WTC11 (cell line): ENCODE measurements around the gene SGPL1.

Source experiments
- JUN ChIP-seq: sonication (generic); formaldehyde crosslinking; IDR thresholded peaks from 2 replicates; pipeline ENCODE4 v1.8.0; 2023; ENCODE audit warnings: mild to moderate bottlenecking, missing genetic modification reagents
- NFE2L1 ChIP-seq: sonication (generic); formaldehyde crosslinking; IDR thresholded peaks from 2 replicates; pipeline ENCODE4 v1.8.1; 2023; ENCODE audit warnings: missing genetic modification reagents
- NR1H2 ChIP-seq: sonication (generic); formaldehyde crosslinking; IDR thresholded peaks from 2 replicates; pipeline ENCODE4 v1.9.0; 2021; ENCODE audit warnings: mild to moderate bottlenecking, moderate library complexity, missing genetic modification reagents
- NR2C2 ChIP-seq: sonication (generic); formaldehyde crosslinking; IDR thresholded peaks from 2 replicates; pipeline ENCODE4 v1.8.0; 2022; ENCODE audit warnings: mild to moderate bottlenecking, missing genetic modification reagents
- TF ChIP-seq, protein P1 (sequence below): fragments of 200-600 bp; IDR thresholded peaks from 2 replicates; pipeline ENCODE4 v1.8.0; 2022; ENCODE audit warnings: antibody characterized with exemption
- TF ChIP-seq, protein P2 (sequence below): sonication (generic); formaldehyde crosslinking; IDR thresholded peaks from 2 replicates; pipeline ENCODE4 v1.8.1; 2023; ENCODE audit warnings: mild to moderate bottlenecking, missing genetic modification reagents
- TF ChIP-seq, protein P3 (sequence below): sonication (generic); formaldehyde crosslinking; conservative IDR thresholded peaks from 2 replicates; pipeline ENCODE4 v1.8.1; 2022; ENCODE audit warnings: mild to moderate bottlenecking, missing genetic modification reagents
- TF ChIP-seq, protein P4 (sequence below): sonication (generic); formaldehyde crosslinking; IDR thresholded peaks from 2 replicates; pipeline ENCODE4 v1.8.0; 2023; ENCODE audit warnings: missing genetic modification reagents, mild to moderate bottlenecking, borderline replicate concordance
- TF ChIP-seq, protein P5 (sequence below): sonication (generic); formaldehyde crosslinking; IDR thresholded peaks from 2 replicates; pipeline ENCODE4 v1.8.1; 2022; ENCODE audit warnings: mild to moderate bottlenecking, missing genetic modification reagents, moderate library complexity, borderline replicate concordance

DNA sequence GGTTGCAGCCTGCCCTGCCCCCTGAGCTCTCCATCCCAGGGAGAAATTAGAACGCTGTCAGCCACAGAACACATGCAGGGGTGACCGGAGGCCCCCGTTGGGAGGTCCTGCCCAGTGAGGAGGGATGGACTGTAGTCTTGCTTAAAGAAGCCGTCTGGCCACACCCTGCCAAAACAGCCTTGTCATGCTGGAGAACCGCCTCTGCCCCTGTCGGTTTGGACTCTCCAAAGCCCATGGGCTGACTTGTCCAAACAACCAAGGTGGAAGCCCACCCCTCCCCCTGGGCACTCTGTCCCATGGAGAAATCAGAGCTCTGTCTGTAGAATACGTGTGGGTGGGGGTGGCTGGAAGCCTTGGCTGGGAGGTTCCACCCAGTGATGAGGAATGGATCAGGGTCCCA, 17.9 kb upstream of the SGPL1 start:
- TF ChIP-seq, protein P1, sequence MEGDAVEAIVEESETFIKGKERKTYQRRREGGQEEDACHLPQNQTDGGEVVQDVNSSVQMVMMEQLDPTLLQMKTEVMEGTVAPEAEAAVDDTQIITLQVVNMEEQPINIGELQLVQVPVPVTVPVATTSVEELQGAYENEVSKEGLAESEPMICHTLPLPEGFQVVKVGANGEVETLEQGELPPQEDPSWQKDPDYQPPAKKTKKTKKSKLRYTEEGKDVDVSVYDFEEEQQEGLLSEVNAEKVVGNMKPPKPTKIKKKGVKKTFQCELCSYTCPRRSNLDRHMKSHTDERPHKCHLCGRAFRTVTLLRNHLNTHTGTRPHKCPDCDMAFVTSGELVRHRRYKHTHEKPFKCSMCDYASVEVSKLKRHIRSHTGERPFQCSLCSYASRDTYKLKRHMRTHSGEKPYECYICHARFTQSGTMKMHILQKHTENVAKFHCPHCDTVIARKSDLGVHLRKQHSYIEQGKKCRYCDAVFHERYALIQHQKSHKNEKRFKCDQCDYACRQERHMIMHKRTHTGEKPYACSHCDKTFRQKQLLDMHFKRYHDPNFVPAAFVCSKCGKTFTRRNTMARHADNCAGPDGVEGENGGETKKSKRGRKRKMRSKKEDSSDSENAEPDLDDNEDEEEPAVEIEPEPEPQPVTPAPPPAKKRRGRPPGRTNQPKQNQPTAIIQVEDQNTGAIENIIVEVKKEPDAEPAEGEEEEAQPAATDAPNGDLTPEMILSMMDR, result no peak
- TF ChIP-seq NR2C2 (no peak), JUN (no peak), NR1H2 (CRISPR knock-in tag) (no peak), NFE2L1 (no peak)
- TF ChIP-seq, protein P2, sequence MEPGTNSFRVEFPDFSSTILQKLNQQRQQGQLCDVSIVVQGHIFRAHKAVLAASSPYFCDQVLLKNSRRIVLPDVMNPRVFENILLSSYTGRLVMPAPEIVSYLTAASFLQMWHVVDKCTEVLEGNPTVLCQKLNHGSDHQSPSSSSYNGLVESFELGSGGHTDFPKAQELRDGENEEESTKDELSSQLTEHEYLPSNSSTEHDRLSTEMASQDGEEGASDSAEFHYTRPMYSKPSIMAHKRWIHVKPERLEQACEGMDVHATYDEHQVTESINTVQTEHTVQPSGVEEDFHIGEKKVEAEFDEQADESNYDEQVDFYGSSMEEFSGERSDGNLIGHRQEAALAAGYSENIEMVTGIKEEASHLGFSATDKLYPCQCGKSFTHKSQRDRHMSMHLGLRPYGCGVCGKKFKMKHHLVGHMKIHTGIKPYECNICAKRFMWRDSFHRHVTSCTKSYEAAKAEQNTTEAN (CRISPR knock-in tag), result no peak
- TF ChIP-seq, protein P3, sequence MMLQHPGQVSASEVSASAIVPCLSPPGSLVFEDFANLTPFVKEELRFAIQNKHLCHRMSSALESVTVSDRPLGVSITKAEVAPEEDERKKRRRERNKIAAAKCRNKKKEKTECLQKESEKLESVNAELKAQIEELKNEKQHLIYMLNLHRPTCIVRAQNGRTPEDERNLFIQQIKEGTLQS, result no peak
- TF ChIP-seq, protein P4, sequence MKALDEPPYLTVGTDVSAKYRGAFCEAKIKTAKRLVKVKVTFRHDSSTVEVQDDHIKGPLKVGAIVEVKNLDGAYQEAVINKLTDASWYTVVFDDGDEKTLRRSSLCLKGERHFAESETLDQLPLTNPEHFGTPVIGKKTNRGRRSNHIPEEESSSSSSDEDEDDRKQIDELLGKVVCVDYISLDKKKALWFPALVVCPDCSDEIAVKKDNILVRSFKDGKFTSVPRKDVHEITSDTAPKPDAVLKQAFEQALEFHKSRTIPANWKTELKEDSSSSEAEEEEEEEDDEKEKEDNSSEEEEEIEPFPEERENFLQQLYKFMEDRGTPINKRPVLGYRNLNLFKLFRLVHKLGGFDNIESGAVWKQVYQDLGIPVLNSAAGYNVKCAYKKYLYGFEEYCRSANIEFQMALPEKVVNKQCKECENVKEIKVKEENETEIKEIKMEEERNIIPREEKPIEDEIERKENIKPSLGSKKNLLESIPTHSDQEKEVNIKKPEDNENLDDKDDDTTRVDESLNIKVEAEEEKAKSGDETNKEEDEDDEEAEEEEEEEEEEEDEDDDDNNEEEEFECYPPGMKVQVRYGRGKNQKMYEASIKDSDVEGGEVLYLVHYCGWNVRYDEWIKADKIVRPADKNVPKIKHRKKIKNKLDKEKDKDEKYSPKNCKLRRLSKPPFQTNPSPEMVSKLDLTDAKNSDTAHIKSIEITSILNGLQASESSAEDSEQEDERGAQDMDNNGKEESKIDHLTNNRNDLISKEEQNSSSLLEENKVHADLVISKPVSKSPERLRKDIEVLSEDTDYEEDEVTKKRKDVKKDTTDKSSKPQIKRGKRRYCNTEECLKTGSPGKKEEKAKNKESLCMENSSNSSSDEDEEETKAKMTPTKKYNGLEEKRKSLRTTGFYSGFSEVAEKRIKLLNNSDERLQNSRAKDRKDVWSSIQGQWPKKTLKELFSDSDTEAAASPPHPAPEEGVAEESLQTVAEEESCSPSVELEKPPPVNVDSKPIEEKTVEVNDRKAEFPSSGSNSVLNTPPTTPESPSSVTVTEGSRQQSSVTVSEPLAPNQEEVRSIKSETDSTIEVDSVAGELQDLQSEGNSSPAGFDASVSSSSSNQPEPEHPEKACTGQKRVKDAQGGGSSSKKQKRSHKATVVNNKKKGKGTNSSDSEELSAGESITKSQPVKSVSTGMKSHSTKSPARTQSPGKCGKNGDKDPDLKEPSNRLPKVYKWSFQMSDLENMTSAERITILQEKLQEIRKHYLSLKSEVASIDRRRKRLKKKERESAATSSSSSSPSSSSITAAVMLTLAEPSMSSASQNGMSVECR (CRISPR knock-in tag), result no peak
- TF ChIP-seq, protein P5, sequence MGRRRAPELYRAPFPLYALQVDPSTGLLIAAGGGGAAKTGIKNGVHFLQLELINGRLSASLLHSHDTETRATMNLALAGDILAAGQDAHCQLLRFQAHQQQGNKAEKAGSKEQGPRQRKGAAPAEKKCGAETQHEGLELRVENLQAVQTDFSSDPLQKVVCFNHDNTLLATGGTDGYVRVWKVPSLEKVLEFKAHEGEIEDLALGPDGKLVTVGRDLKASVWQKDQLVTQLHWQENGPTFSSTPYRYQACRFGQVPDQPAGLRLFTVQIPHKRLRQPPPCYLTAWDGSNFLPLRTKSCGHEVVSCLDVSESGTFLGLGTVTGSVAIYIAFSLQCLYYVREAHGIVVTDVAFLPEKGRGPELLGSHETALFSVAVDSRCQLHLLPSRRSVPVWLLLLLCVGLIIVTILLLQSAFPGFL (CRISPR knock-in tag), result no peak
